Fibroblast of lung (primary cell): ENCODE data around the gene SELENOO.

Experiments
- EZH2 ChIP-seq: IDR thresholded peaks from 2 replicates; pipeline ENCODE4 v1.5.1; 2012; ENCODE audit warnings: low read length, control low read depth, mild to moderate bottlenecking; ENCODE audit errors: missing control alignments
- TF ChIP-seq, protein P1 (sequence below), 2 donors: IDR thresholded peaks in 1 of 2; conservative IDR thresholded peaks in 1 of 2; 1 replicate in 1 of 2; 2 replicates in 1 of 2; pipeline ENCODE4 v1.5.1; 2011 to 2012; ENCODE audit warnings: low read length in 2 of 2, control low read depth in 1 of 2, inconsistent platforms in 1 of 2, low read depth in 1 of 2, mild to moderate bottlenecking in 1 of 2

DNA sequence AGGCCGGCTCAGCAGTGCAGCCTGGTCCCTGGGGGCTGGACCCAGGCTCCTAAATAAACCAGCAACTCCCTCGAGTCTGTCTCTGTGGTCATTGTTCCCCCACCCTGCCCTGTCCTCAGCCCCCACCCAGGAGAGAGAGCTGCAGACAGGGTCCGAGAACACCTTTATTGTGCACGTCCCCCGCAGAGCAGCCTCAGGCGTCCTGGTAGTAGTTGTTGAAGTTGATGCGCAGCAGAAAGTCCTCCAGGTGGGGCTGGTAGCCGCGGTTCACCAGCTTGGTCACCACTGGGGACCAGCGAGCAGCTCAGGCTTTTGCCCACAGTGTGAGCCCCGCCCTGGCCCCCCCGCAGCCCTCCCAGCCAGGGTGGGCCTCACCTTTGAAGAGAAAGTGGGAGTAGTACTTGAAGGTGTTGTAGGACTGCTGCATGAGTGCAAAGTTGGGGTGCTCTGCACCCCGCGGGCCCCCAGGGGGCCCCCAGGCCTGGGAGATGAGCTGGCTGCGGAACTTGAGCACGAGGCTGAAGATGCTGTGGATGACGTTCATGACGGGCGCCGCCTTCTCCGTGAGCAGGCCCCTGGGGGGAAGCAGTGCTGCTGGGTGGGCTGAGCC, 16.8 kb downstream of the SELENOO start:
- TF ChIP-seq, protein P1, sequence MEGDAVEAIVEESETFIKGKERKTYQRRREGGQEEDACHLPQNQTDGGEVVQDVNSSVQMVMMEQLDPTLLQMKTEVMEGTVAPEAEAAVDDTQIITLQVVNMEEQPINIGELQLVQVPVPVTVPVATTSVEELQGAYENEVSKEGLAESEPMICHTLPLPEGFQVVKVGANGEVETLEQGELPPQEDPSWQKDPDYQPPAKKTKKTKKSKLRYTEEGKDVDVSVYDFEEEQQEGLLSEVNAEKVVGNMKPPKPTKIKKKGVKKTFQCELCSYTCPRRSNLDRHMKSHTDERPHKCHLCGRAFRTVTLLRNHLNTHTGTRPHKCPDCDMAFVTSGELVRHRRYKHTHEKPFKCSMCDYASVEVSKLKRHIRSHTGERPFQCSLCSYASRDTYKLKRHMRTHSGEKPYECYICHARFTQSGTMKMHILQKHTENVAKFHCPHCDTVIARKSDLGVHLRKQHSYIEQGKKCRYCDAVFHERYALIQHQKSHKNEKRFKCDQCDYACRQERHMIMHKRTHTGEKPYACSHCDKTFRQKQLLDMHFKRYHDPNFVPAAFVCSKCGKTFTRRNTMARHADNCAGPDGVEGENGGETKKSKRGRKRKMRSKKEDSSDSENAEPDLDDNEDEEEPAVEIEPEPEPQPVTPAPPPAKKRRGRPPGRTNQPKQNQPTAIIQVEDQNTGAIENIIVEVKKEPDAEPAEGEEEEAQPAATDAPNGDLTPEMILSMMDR (conservative IDR thresholded peaks at IDR 0.05 in 1 of 2, IDR thresholded peaks at IDR 0.05 in 1 of 2; ENCODE audit: low read depth in 1 of 2, low read length in 2 of 2) = no peak
- TF ChIP-seq EZH2 = no peak
